Activated CD4-positive, alpha-beta memory T cell treated with anti-CD3 and anti-CD28 coated beads, Interleukin-2, amount 10 ng/mL, durations not matched to agents 7 days and 5 days (primary cell): ENCODE data around the gene CMBL. TPM values are rescaled to one million over a fixed set of nuclear protein-coding genes. Genes with fewer than 3 reads are reported as not detected.

Experiments
- CTCF ChIA-PET: fragments of 350-600 bp; sonication (Branson Sonifier 250); formaldehyde crosslinking; loops from one replicate; lab custom pipeline; 2021; ENCODE audit warnings: antibody characterized with exemption, inconsistent platforms; lab: Charles Lee
- POLR2A ChIA-PET: fragments of 350-600 bp; sonication (Branson Sonifier 250); formaldehyde crosslinking; loops from one replicate; lab custom pipeline; 2021; ENCODE audit warnings: antibody characterized with exemption; lab: Charles Lee
- DNase-seq: peaks from one replicate; pipeline ENCODE4 v3.0.0-alpha.2; 2020
- H3K27ac Mint-ChIP-seq: one replicate; pipeline ENCODE4 v1.8.0; 2021; ENCODE audit warnings: mild to moderate bottlenecking, mixed read lengths
- H3K27me3 Mint-ChIP-seq: one replicate; pipeline ENCODE4 v1.8.0; 2021; ENCODE audit warnings: mixed read lengths
- H3K36me3 Mint-ChIP-seq: one replicate; pipeline ENCODE4 v1.8.0; 2021; ENCODE audit warnings: low read depth, mixed read lengths
- H3K4me1 Mint-ChIP-seq: one replicate; pipeline ENCODE4 v1.8.0; 2021; ENCODE audit warnings: mixed read lengths
- H3K4me3 Mint-ChIP-seq: one replicate; pipeline ENCODE4 v1.8.0; 2021; ENCODE audit warnings: mild to moderate bottlenecking, mixed read lengths
- H3K9me3 Mint-ChIP-seq: one replicate; pipeline ENCODE4 v1.8.0; 2021; ENCODE audit warnings: mixed read lengths
- total RNA-seq, 2 experiments: library from RNA; stranded (reverse); gene quantifications; one replicate each; pipeline ENCODE4 v1.2.3, GENCODE V29; 2021

CMBL gene
- total RNA-seq, 2 experiments from 2014 or later = 1.7 to 2.0 TPM

- peaks cover 5% of the 10 kb centered on the region for H3K9me3 Mint-ChIP-seq
- H3K27me3 Mint-ChIP-seq = no peaks in the 10 kb centered on the region
- no peak for DNase-seq
- ChIA-PET CTCF (no interaction called here), POLR2A (no interaction called here)
- peaks cover 19% of the 10 kb centered on the region for H3K36me3 Mint-ChIP-seq
- no peaks in the 10 kb centered on the region for H3K4me1 Mint-ChIP-seq
- no peak overlapping the region for H3K27ac Mint-ChIP-seq
- H3K4me3 Mint-ChIP-seq = no peak overlapping the region
Measured at GRCh38 chr5:10229306-10230048, 78.2 kb downstream of the CMBL start.

GRCh38 chr5:10228288-10228687 is 79.4 kb downstream of the CMBL start:
- no peak overlapping the region for H3K4me3 Mint-ChIP-seq
- DNase-seq = no peak
- peaks cover 5% of the 10 kb centered on the region for H3K9me3 Mint-ChIP-seq
- peaks cover 25% of the 10 kb centered on the region for H3K36me3 Mint-ChIP-seq
- H3K4me1 Mint-ChIP-seq = no peaks in the 10 kb centered on the region
- H3K27ac Mint-ChIP-seq = no peak overlapping the region
- no peaks in the 10 kb centered on the region for H3K27me3 Mint-ChIP-seq
- ChIA-PET POLR2A (no interaction called here), CTCF (no interaction called here)

Other genes starting within 250 kb of the CMBL start
- 10 to 100 TPM; 14.6 to 15.5 TPM for gene ATPSCKMT, start 58.0 kb downstream of the CMBL start, total RNA-seq
- 100 to 1,000 TPM; 220 to 223 TPM for gene CCT5, start 57.6 kb downstream of the CMBL start, total RNA-seq
- 100 to 1,000 TPM; 101 to 109 TPM for gene MARCHF6, start 45.8 kb upstream of the CMBL start, total RNA-seq
- 1 to 10 TPM; 5.5 to 7.5 TPM for gene ROPN1L, start 134.0 kb upstream of the CMBL start, total RNA-seq